CD14-positive monocyte (primary cell): ENCODE results near the gene ILDR1. TPM values are rescaled to one million over a fixed set of nuclear protein-coding genes. Genes with fewer than 3 reads are reported as not detected.

Experiments
- DNase-seq, 3 donors: peaks; one replicate each; pipeline ENCODE4 v3.0.0-alpha.2; 2011 to 2022
- H2AFZ ChIP-seq: 2 replicates; pipeline ENCODE4 v1.6.0; 2012; ENCODE audit warnings: mild to moderate bottlenecking, low read depth, low read length, inconsistent platforms; ENCODE audit not compliant: insufficient read depth, poor library complexity, severe bottlenecking
- H3K27ac ChIP-seq, 2 donors: 1 replicate in 1 of 2; 2 replicates in 1 of 2; pipeline ENCODE4 v1.5.1; 2012 to 2013; ENCODE audit warnings: low read length in 2 of 2, control low read depth in 1 of 2, inconsistent platforms in 1 of 2, low read depth in 1 of 2, mild to moderate bottlenecking in 1 of 2
- H3K27me3 ChIP-seq, 2 donors: one replicate each; pipeline versions ENCODE4 v1.6.0 to v1.6.1; 2011 to 2013; ENCODE audit warnings: low read length in 2 of 2; ENCODE audit not compliant: control insufficient read depth in 2 of 2, insufficient read depth in 2 of 2
- H3K36me3 ChIP-seq, 2 donors: replicated peaks in 1 of 2; 1 replicate in 1 of 2; 2 replicates in 1 of 2; pipeline versions ENCODE4 v1.5.1 to v1.6.1; 2012 to 2013; ENCODE audit warnings: low read length in 2 of 2, control low read depth in 1 of 2, inconsistent platforms in 1 of 2, mild to moderate bottlenecking in 1 of 2; ENCODE audit not compliant: insufficient read depth in 2 of 2, control insufficient read depth in 1 of 2
- H3K4me1 ChIP-seq, 2 donors: 1 replicate in 1 of 2; 2 replicates in 1 of 2; pipeline versions ENCODE4 v1.5.1 to v1.6.1; 2012 to 2013; ENCODE audit warnings: low read length in 2 of 2, control low read depth in 1 of 2, inconsistent platforms in 1 of 2, mild to moderate bottlenecking in 1 of 2, moderate library complexity in 1 of 2; ENCODE audit not compliant: insufficient read depth in 2 of 2, control insufficient read depth in 1 of 2
- H3K4me2 ChIP-seq: replicated peaks from 2 replicates; pipeline ENCODE3; 2012; ENCODE audit warnings: low read length, moderate library complexity, mild to moderate bottlenecking; ENCODE audit not compliant: poor library complexity, severe bottlenecking; ENCODE audit errors: extremely low read depth
- H3K4me3 ChIP-seq, 3 experiments: fragments of 200-600 bp in 1 of 3; sonication (generic) in 1 of 3; replicated peaks in 1 of 3; 1 replicate in 2 of 3; 2 replicates in 1 of 3; pipeline ENCODE4 v1.5.1; 2011 to 2013; ENCODE audit warnings: low read length in 3 of 3, mild to moderate bottlenecking in 3 of 3, control low read depth in 2 of 3, low read depth in 2 of 3, inconsistent platforms in 1 of 3, moderate library complexity in 1 of 3
- H3K79me2 ChIP-seq: 2 replicates; pipeline ENCODE4 v1.6.0; 2012; ENCODE audit warnings: mild to moderate bottlenecking, control low read depth, inconsistent platforms, low read length, moderate library complexity; ENCODE audit not compliant: insufficient read depth
- H3K9ac ChIP-seq: 2 replicates; pipeline ENCODE4 v1.6.0; 2017; ENCODE audit warnings: low read length, mild to moderate bottlenecking; ENCODE audit not compliant: insufficient read depth, poor library complexity, severe bottlenecking
- H3K9me3 ChIP-seq, 2 donors: replicated peaks in 1 of 2; 1 replicate in 1 of 2; 2 replicates in 1 of 2; pipeline versions ENCODE4 v1.5.1 to v1.6.1; 2012 to 2013; ENCODE audit warnings: low read length in 2 of 2, control low read depth in 1 of 2; ENCODE audit not compliant: control insufficient read depth in 1 of 2, insufficient read depth in 1 of 2
- H4K20me1 ChIP-seq: 2 replicates; pipeline ENCODE4 v1.6.0; 2012; ENCODE audit warnings: mild to moderate bottlenecking, low read length, control low read depth, moderate library complexity; ENCODE audit not compliant: insufficient read depth
- H3K27ac Mint-ChIP-seq, 7 donors: one replicate each; pipeline ENCODE4 v1.8.0; 2020; ENCODE audit warnings: mild to moderate bottlenecking in 7 of 7, mixed read lengths in 7 of 7, moderate library complexity in 6 of 7, inconsistent platforms in 2 of 7
- H3K27me3 Mint-ChIP-seq, 3 donors: one replicate each; pipeline ENCODE4 v1.8.0; 2021 to 2022; ENCODE audit warnings: low read depth in 3 of 3, mild to moderate bottlenecking in 3 of 3, mixed read lengths in 3 of 3, moderate library complexity in 3 of 3, inconsistent platforms in 1 of 3
- H3K36me3 Mint-ChIP-seq, 2 donors: one replicate each; pipeline ENCODE4 v1.8.0; 2020; ENCODE audit warnings: mixed read lengths in 2 of 2, inconsistent platforms in 1 of 2, mild to moderate bottlenecking in 1 of 2
- H3K4me1 Mint-ChIP-seq: one replicate; pipeline ENCODE4 v1.8.0; 2020; ENCODE audit warnings: mild to moderate bottlenecking, mixed read lengths
- H3K4me3 Mint-ChIP-seq, 2 donors: one replicate each; pipeline ENCODE4 v1.8.0; 2020; ENCODE audit warnings: mild to moderate bottlenecking in 2 of 2, mixed read lengths in 2 of 2, moderate library complexity in 1 of 2
- H3K9me3 Mint-ChIP-seq, 7 donors: one replicate each; pipeline ENCODE4 v1.8.0; 2020 to 2022; ENCODE audit warnings: mixed read lengths in 7 of 7, mild to moderate bottlenecking in 6 of 7, moderate library complexity in 6 of 7, inconsistent platforms in 2 of 7
- CTCF ChIP-seq: fragments of 200-600 bp; IDR thresholded peaks from one replicate; pipeline ENCODE4 v1.8.0; 2022; ENCODE audit warnings: antibody characterized with exemption, mild to moderate bottlenecking
- WGBS: methylation state at CpG from one replicate; pipeline ENCODE4 v1.1.5; 2013; ENCODE audit warnings: missing lambda C conversion rate; ENCODE audit not compliant: insufficient coverage; 5-methylcytosine and 5-hydroxymethylcytosine counted together
- intact Hi-C, 2 donors: fragments of 100-400 bp; cut with micrococcal nuclease; formaldehyde crosslinking; loops; one replicate each; pipeline versions ENCODE4 v1.15.0 to v1.15.1; 2023
- polyA plus RNA-seq, 3 donors: library from polyadenylated mRNA; depleted of rRNA in 1 of 3; unstranded in 2 of 3; stranded (reverse) in 1 of 3; fragments of 300-500 nt in 2 of 3; fragments of >200 nt in 1 of 3; fragmentation: Illumina TruSeq in 2 of 3; gene quantifications; 1 replicate in 2 of 3; 2 replicates in 1 of 3; pipeline ENCODE4 v1.2.3, GENCODE V29; 2012 to 2021

The ILDR1 gene
- polyA plus RNA-seq, 3 donors, result 0.12 to 0.28 (median 0.20) TPM

- Histone ChIP-seq H3K9ac (no peak overlapping the region), H2AFZ (no peak overlapping the region)
These were observed 13.9 kb downstream of the ILDR1 start for GRCh38 chr3:122008166-122008565.

GRCh38 chr3:122006267-122006666 lies 15.8 kb downstream of the ILDR1 start:
- Mint-ChIP-seq H3K27me3 (peaks cover 0 to 3% (median 2%) of the 10 kb centered on the region in 3 donors), H3K9me3 (no peaks in the 10 kb centered on the region), H3K4me1 (peaks cover 38% of the 10 kb centered on the region), H3K27ac (peak overlapping the region in 3 of 7 donors; percentile 12 to 66 (median 15)), H3K4me3 (no peak overlapping the region), H3K36me3 (peaks cover 0 to 2% of the 10 kb centered on the region in 2 donors)
- Histone ChIP-seq H3K27me3 (no peaks in the 10 kb centered on the region), H3K4me1 (peaks cover 34 to 39% of the 10 kb centered on the region in 2 donors), H3K79me2 (no peaks in the 10 kb centered on the region), H3K27ac (no peak overlapping the region), H3K4me2 (no peak overlapping the region), H3K36me3 (no peaks in the 10 kb centered on the region), H4K20me1 (no peaks in the 10 kb centered on the region), H3K4me3 (no peak overlapping the region), H3K9ac (no peak overlapping the region), H2AFZ (no peak overlapping the region), H3K9me3 (no peaks in the 10 kb centered on the region)
- intact Hi-C loops, result no loop called here
- no peak for TF ChIP-seq CTCF
- DNase-seq, result no peak
- WGBS, result 100% methylated on average over 1 of the region's 2 CpGs

More at GRCh38 chr3:122008166-122008565, 13.9 kb downstream of the ILDR1 start:
- H3K27ac Mint-ChIP-seq, result no peak overlapping the region
- H3K79me2 ChIP-seq, result no peaks in the 10 kb centered on the region
- no peaks in the 10 kb centered on the region for H3K27me3 ChIP-seq
- TF ChIP-seq CTCF, result no peak
- H3K4me1 ChIP-seq, result peaks cover 22 to 27% of the 10 kb centered on the region in 2 donors
- H3K4me3 Mint-ChIP-seq, result no peak overlapping the region
- no peaks in the 10 kb centered on the region for H3K9me3 ChIP-seq
- no peak overlapping the region for H3K4me2 ChIP-seq
- no peaks in the 10 kb centered on the region for H3K36me3 ChIP-seq
- peaks cover 0 to 2% of the 10 kb centered on the region in 2 donors for H3K36me3 Mint-ChIP-seq
- peaks cover 0 to 5% (median 2%) of the 10 kb centered on the region in 3 donors for H3K27me3 Mint-ChIP-seq
- no peaks in the 10 kb centered on the region for H3K9me3 Mint-ChIP-seq
- no peak overlapping the region for H3K27ac ChIP-seq
- no peak for DNase-seq
- H3K4me1 Mint-ChIP-seq, result peaks cover 25% of the 10 kb centered on the region
- no peak overlapping the region for H3K4me3 ChIP-seq
- intact Hi-C loops, result no loop called here
- no peaks in the 10 kb centered on the region for H4K20me1 ChIP-seq
- no CpG with 5 or more reads among the region's 2 CpGs for WGBS
